Mucosa of stomach (tissue), 1 donor: ENCODE data around the gene TENT5D.

ENCODE experiments used
- H3K27me3 ChIP-seq: one replicate; pipeline ENCODE4 v1.7.0; 2013; ENCODE audit warnings: mild to moderate bottlenecking, low read length; ENCODE audit not compliant: control insufficient read depth, insufficient read depth
- H3K36me3 ChIP-seq: one replicate; pipeline ENCODE4 v1.7.0; 2013; ENCODE audit warnings: low read length; ENCODE audit not compliant: control insufficient read depth, insufficient read depth
- H3K4me1 ChIP-seq: one replicate; pipeline ENCODE4 v1.7.0; 2013; ENCODE audit warnings: mild to moderate bottlenecking, low read length; ENCODE audit not compliant: control insufficient read depth, insufficient read depth
- H3K4me3 ChIP-seq: one replicate; pipeline ENCODE4 v1.7.0; 2013; ENCODE audit warnings: low read length
- H3K9ac ChIP-seq: one replicate; pipeline ENCODE4 v1.7.0; 2013; ENCODE audit warnings: mild to moderate bottlenecking, low read length, moderate library complexity
- H3K9me3 ChIP-seq: one replicate; pipeline ENCODE4 v1.7.0; 2013; ENCODE audit warnings: mild to moderate bottlenecking, low read length, moderate library complexity; ENCODE audit not compliant: control insufficient read depth
- donor health status: Pancreatic carcinoma.

The TENT5D gene

GRCh38 chrX:80486299-80486698, 66.1 kb downstream of the TENT5D start:
- Histone ChIP-seq H3K9me3 (no peaks in the 10 kb centered on the region), H3K27me3 (no peaks in the 10 kb centered on the region), H3K36me3 (no peaks in the 10 kb centered on the region), H3K9ac (no peak overlapping the region), H3K4me1 (no peaks in the 10 kb centered on the region), H3K4me3 (no peak overlapping the region)

DNA sequence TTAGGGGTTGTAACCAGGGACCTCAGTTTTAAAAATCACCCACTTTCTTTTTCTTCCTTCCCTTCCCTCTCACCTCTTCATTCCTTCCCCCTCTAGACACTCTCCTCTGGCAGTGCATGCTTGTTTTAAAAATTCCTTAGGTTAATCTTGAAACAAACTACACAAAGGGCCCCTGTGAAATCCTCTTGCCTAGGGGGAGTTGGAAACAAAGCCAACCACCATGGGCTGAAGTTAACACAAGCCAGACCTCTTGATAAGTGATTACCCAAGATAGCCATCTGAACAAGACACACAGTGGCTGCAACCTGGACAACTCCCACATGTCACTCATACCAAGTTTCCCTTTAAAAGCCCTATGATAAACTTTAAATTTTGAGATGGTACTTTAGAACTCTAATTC, 68.9 kb downstream of the TENT5D start:
- no peaks in the 10 kb centered on the region for H3K4me1 ChIP-seq
- no peak overlapping the region for H3K4me3 ChIP-seq
- H3K36me3 ChIP-seq, result no peaks in the 10 kb centered on the region
- no peaks in the 10 kb centered on the region for H3K27me3 ChIP-seq
- H3K9me3 ChIP-seq, result no peaks in the 10 kb centered on the region
- no peak overlapping the region for H3K9ac ChIP-seq
